Muscle of leg (tissue), 11 donors: ENCODE measurements around the gene DONSON. TPM values are rescaled to one million over a fixed set of nuclear protein-coding genes. Genes with fewer than 3 reads are reported as not detected.

Experiments used
- DNase-seq: peaks from one replicate; pipeline ENCODE4 v3.0.0; 2013
- H3K27ac ChIP-seq: one replicate; pipeline ENCODE4 v1.5.1; 2013; ENCODE audit warnings: mild to moderate bottlenecking, low read length, control low read depth
- H3K27me3 ChIP-seq: one replicate; pipeline ENCODE4 v1.6.1; 2013; ENCODE audit warnings: low read length; ENCODE audit not compliant: control insufficient read depth, insufficient read depth
- H3K36me3 ChIP-seq: one replicate; pipeline ENCODE4 v1.6.1; 2013; ENCODE audit warnings: low read length; ENCODE audit not compliant: control insufficient read depth, insufficient read depth
- H3K4me1 ChIP-seq: one replicate; pipeline ENCODE4 v1.6.1; 2013; ENCODE audit warnings: low read length; ENCODE audit not compliant: control insufficient read depth, insufficient read depth
- H3K4me3 ChIP-seq: one replicate; pipeline ENCODE4 v1.5.1; 2013; ENCODE audit warnings: low read length, control low read depth
- H3K9me3 ChIP-seq: replicated peaks from 2 replicates; pipeline ENCODE4 v1.6.1; 2013; ENCODE audit warnings: low read depth, low read length; ENCODE audit not compliant: control insufficient read depth
- WGBS: methylation state at CpG from one replicate; pipeline ENCODE4 v1.1.5; 2013; ENCODE audit warnings: missing lambda C conversion rate; ENCODE audit not compliant: insufficient coverage; 5-methylcytosine and 5-hydroxymethylcytosine counted together
- polyA plus RNA-seq, 8 donors: library from polyadenylated mRNA; unstranded; fragments of 120-200 nt; gene quantifications; one replicate each; pipeline versions ENCODE4 v1.2.1 to v1.2.3, GENCODE V29; 2013; ENCODE audit warnings: inconsistent platforms in 1 of 8, low replicate concordance in 1 of 8; ENCODE audit not compliant: insufficient read length in 8 of 8, insufficient read depth in 1 of 8
- total RNA-seq: library from RNA; stranded (reverse); fragments of 120-200 nt; gene quantifications from one replicate; pipeline ENCODE4 v1.2.4, GENCODE V29; 2013

DONSON gene
- total and polyA plus RNA-seq, 9 donors = 12.9 to 26.8 (median 20.6) TPM

GRCh38 chr21:33552999-33553598 is 35.4 kb downstream of the DONSON start:
- Histone ChIP-seq H3K4me1 (no peaks in the 10 kb centered on the region), H3K4me3 (no peak overlapping the region), H3K27ac (no peak overlapping the region), H3K9me3 (no peaks in the 10 kb centered on the region), H3K36me3 (peaks cover 74% of the 10 kb centered on the region), H3K27me3 (no peaks in the 10 kb centered on the region)
- WGBS = 99% methylated on average over 12 of the region's 12 CpGs
- no peak for DNase-seq

GRCh38 chr21:33552093-33552998 is 36.1 kb downstream of the DONSON start:
- Histone ChIP-seq H3K27ac (no peak overlapping the region), H3K4me3 (no peak overlapping the region), H3K4me1 (no peaks in the 10 kb centered on the region), H3K36me3 (peaks cover 66% of the 10 kb centered on the region), H3K9me3 (no peaks in the 10 kb centered on the region), H3K27me3 (no peaks in the 10 kb centered on the region)
- no peak for DNase-seq
- WGBS = 98% methylated on average over 24 of the region's 24 CpGs

- WGBS = 100% methylated on average over 2 of the region's 2 CpGs
- H3K27ac ChIP-seq = no peak overlapping the region
- H3K27me3 ChIP-seq = no peaks in the 10 kb centered on the region
- DNase-seq = no peak
- no peaks in the 10 kb centered on the region for H3K4me1 ChIP-seq
- H3K36me3 ChIP-seq = peaks cover 63% of the 10 kb centered on the region
- no peak overlapping the region for H3K4me3 ChIP-seq
- H3K9me3 ChIP-seq = no peaks in the 10 kb centered on the region
Observed at GRCh38 chr21:33551664-33552063, 36.8 kb downstream of the DONSON start.

GRCh38 chr21:33550772-33551660 is 37.5 kb downstream of the DONSON start:
- no peak overlapping the region for H3K4me3 ChIP-seq
- H3K9me3 ChIP-seq = no peaks in the 10 kb centered on the region
- H3K27ac ChIP-seq = no peak overlapping the region
- over 99% methylated on average over 22 of the region's 23 CpGs for WGBS
- no peaks in the 10 kb centered on the region for H3K4me1 ChIP-seq
- H3K36me3 ChIP-seq = peaks cover 63% of the 10 kb centered on the region
- H3K27me3 ChIP-seq = no peaks in the 10 kb centered on the region
- DNase-seq = no peak

GRCh38 chr21:33549848-33550771 is 38.4 kb downstream of the DONSON start:
- H3K27ac ChIP-seq = no peak overlapping the region
- peaks cover 62% of the 10 kb centered on the region for H3K36me3 ChIP-seq
- 98% methylated on average over 19 of the region's 19 CpGs for WGBS
- H3K4me1 ChIP-seq = no peaks in the 10 kb centered on the region
- no peak for DNase-seq
- H3K27me3 ChIP-seq = no peaks in the 10 kb centered on the region
- no peaks in the 10 kb centered on the region for H3K9me3 ChIP-seq
- H3K4me3 ChIP-seq = no peak overlapping the region

GRCh38 chr21:33546086-33546485 is 42.4 kb downstream of the DONSON start:
- Histone ChIP-seq H3K27me3 (no peaks in the 10 kb centered on the region), H3K9me3 (no peaks in the 10 kb centered on the region), H3K36me3 (peaks cover 24% of the 10 kb centered on the region), H3K27ac (no peak overlapping the region), H3K4me3 (no peak overlapping the region), H3K4me1 (peaks cover 4% of the 10 kb centered on the region)
- DNase-seq = peak; percentile 21
- 89% methylated on average over 1 of the region's 3 CpGs for WGBS

- Histone ChIP-seq H3K9me3 (no peaks in the 10 kb centered on the region), H3K4me1 (peaks cover 6% of the 10 kb centered on the region), H3K36me3 (peaks cover 9% of the 10 kb centered on the region), H3K27ac (no peak overlapping the region), H3K4me3 (peak overlapping the region; percentile 80), H3K27me3 (no peaks in the 10 kb centered on the region)
- no CpG with 5 or more reads among the region's 8 CpGs for WGBS
- no peak for DNase-seq
Observed at GRCh38 chr21:33544451-33545195, 43.9 kb downstream of the DONSON start.

GRCh38 chr21:33543505-33544129 is 44.9 kb downstream of the DONSON start:
- Histone ChIP-seq H3K4me3 (peak overlapping the region; percentile 80), H3K36me3 (peaks cover 10% of the 10 kb centered on the region), H3K9me3 (no peaks in the 10 kb centered on the region), H3K27me3 (no peaks in the 10 kb centered on the region), H3K4me1 (peaks cover 6% of the 10 kb centered on the region), H3K27ac (peak overlapping the region; percentile 99)
- DNase-seq = no peak
- WGBS = 1% methylated on average over 18 of the region's 26 CpGs
